ENCODE measurements around the gene AATK.

The AATK gene

GRCh38 chr17:81111066-81111465 lies 55.0 kb downstream of the AATK start:
- DNase-seq, result no peak

- no peak for DNase-seq
Observed at GRCh38 chr17:81110488-81111040, 55.5 kb downstream of the AATK start.

GRCh38 chr17:81109957-81110356 lies 56.1 kb downstream of the AATK start:
- no peak for DNase-seq

GRCh38 chr17:81108220-81108619 lies 57.8 kb downstream of the AATK start:
- DNase-seq, result no peak

GRCh38 chr17:81106716-81107115 lies 59.3 kb downstream of the AATK start:
- no peak for DNase-seq

- no peak for DNase-seq
Observed at GRCh38 chr17:81103379-81103778, 62.6 kb downstream of the AATK start.

GRCh38 chr17:81102869-81103268 lies 63.2 kb downstream of the AATK start:
- no peak for DNase-seq

GRCh38 chr17:81102352-81102751 lies 63.7 kb downstream of the AATK start:
- no peak for DNase-seq

- DNase-seq, result peak; percentile 90
Observed at GRCh38 chr17:81101614-81102306, 64.3 kb downstream of the AATK start.

- DNase-seq, result no peak
Observed at GRCh38 chr17:81100668-81101067, 65.4 kb downstream of the AATK start.

GRCh38 chr17:81099888-81100287 lies 66.1 kb downstream of the AATK start:
- DNase-seq, result no peak

- DNase-seq, result peak; percentile 27
Observed at GRCh38 chr17:81097943-81098308, 68.1 kb downstream of the AATK start.

GRCh38 chr17:81097134-81097942 lies 68.7 kb downstream of the AATK start:
- DNase-seq, result peak; percentile 73

GRCh38 chr17:81096741-81097133 lies 69.3 kb downstream of the AATK start:
- no peak for DNase-seq

- DNase-seq, result peak; percentile 43
Observed at GRCh38 chr17:81095383-81095762, 70.6 kb downstream of the AATK start.

- peak; percentile 96 for DNase-seq
Observed at GRCh38 chr17:81094509-81095382, 71.3 kb downstream of the AATK start.

- no peak for DNase-seq
Observed at GRCh38 chr17:81093619-81094508, 72.2 kb downstream of the AATK start.

- DNase-seq, result no peak
Observed at GRCh38 chr17:81092518-81093095, 73.4 kb downstream of the AATK start.

GRCh38 chr17:81091774-81092517 lies 74.1 kb downstream of the AATK start:
- no peak for DNase-seq

- DNase-seq, result no peak
Observed at GRCh38 chr17:81091154-81091553, 74.9 kb downstream of the AATK start.

Data from activated naive CD4-positive, alpha-beta T cell treated with Interleukin-2 at 50 U/mL for 16 hours (primary cell).